GM19035 (cell line): ENCODE data around the gene COL5A1.
"Not testable (repeated sequence)": the region's sequence is repeated elsewhere in the genome, so short reads cannot be mapped to it uniquely, and the experiment has no call there.

Experiments
- ATAC-seq: cut with Tn5 transposase; IDR thresholded peaks from one replicate; pipeline ENCODE4 v1.9.1; 2021; ENCODE audit not compliant: unreplicated experiment

The COL5A1 gene

DNA sequence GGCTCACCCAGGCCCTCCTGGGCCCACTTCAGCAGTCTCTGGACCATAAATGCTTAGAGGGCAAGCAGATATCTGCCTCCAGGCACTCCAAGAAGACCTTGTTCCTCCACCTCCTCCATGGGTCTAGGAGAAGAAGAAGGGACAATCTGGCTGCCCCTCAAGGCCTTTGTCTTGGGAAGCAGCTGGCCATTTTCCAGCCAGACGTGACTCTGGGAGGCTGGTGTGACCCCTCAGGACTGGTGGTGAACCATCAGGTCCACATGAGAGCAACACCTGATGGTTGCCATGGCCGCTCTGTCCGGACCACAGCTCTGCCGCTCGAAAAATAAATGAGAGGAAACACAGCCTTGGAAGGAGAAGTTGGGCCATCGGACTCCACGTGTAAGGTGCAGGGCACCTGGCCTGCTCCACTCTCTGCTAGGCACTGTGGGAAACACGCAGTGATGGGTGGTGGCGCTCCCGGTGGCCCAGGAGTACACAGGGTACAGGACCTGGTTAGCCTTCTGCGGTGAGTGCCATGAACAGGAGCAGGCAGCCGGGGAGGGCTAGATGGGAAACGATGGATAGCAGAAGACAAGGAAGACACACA lies 3.0 kb upstream of the COL5A1 start:
- no peak for ATAC-seq

- no peak for ATAC-seq
Measured at GRCh38 chr9:134639994-134640393, 1.6 kb upstream of the COL5A1 start.

DNA sequence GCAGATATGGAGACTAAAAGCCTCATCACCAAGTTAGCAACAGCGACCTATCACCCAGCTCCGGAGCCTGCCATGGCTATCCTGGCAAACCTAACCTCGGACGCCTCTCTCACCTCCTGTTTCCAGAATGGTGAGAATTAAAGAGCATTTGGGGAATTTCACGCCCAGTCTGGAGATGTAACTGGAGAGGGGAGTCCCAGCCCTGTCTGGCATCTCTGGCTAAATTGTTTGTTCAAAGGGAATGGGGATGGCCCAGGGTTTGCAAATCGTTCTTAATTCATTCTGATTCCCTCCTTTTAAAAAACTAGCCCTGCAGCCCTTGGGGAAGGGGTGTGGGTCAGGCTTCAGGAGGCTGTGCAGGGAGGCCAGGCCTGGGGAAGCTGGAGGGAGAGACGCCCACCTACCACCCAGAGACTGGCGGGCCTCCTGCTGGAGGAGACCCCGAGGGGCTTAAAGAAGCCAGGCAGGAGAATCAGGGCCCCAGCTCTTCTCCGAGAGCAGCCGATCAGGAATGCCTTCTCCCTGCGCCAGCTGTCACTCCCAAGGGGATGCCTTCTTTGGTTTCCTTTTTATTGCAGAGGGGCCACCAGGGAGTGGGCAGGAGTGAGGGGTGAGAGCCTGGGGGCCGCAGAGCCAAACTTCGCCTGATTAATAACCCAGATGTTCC lies 964 bp upstream of the COL5A1 start:
- no peak for ATAC-seq

GRCh38 chr9:134641990-134642384 lies 384 bp downstream of the COL5A1 start:
- ATAC-seq: no peak

- no peak for ATAC-seq
Measured at GRCh38 chr9:134642385-134643181, 980 bp downstream of the COL5A1 start.

DNA sequence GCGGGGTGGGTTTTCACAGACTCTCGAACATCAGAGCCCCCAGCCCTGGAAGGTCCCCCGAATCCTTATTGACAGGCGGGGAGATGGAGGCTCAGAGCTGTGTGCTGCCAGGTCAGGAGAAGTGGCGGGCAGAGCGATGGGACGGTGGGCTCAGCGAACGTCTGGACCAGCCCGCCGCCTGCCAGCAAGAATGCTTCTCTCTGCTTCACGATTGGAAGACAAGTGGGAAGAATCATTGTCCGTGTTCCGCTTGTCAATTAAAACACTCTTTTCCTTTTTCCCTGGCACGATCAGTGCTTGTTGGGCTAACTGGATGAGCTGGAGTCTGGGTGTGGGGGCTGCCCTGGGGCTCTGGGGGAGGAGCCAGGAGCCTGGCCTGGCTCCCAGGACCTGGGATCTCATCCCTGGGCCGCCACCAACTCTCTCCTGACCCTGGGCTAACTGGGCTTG lies 1.6 kb downstream of the COL5A1 start:
- ATAC-seq: no peak

- ATAC-seq: not testable (repeated sequence)
Measured at GRCh38 chr9:134644401-134644724, 2.8 kb downstream of the COL5A1 start.

- no peak for ATAC-seq
Measured at GRCh38 chr9:134644725-134645606, 3.4 kb downstream of the COL5A1 start.

GRCh38 chr9:134645607-134646365 lies 4.2 kb downstream of the COL5A1 start:
- no peak for ATAC-seq

DNA sequence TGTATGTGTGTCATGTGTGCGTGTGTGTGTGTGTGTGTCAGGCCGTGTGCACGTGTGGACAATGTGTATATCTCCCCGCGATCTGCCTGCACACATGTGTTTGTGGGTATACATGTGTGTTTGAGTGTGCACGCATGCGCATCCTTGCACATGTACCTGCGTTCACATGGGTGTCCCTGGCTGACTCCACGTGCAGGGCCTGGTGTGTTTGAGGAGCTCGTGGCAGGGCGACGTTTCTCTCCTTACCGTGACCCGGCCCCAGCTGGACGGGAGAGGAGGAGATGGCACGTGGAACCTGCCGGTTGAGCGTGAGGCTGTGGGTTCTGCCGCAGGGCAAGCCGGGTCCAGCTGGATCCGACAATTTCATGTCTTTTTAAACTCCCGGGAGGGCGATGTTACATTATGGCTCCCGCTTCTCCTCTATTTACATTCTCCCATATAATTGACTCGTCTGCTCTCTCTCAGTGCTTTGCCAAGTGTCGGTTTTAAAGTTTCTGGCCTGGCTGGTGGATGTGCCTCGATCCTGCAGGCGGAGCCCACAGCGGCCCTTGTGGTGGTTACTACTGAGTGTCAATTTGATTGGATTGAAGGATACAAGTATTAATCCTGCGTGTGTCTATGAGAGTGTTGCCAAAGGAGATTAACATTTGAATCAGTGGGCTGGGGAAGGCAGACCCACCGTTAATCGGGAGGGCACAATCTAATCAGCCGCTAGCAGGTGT lies 5.9 kb downstream of the COL5A1 start:
- no peak for ATAC-seq

- no peak for ATAC-seq
Measured at GRCh38 chr9:134648701-134649530, 7.3 kb downstream of the COL5A1 start.

DNA sequence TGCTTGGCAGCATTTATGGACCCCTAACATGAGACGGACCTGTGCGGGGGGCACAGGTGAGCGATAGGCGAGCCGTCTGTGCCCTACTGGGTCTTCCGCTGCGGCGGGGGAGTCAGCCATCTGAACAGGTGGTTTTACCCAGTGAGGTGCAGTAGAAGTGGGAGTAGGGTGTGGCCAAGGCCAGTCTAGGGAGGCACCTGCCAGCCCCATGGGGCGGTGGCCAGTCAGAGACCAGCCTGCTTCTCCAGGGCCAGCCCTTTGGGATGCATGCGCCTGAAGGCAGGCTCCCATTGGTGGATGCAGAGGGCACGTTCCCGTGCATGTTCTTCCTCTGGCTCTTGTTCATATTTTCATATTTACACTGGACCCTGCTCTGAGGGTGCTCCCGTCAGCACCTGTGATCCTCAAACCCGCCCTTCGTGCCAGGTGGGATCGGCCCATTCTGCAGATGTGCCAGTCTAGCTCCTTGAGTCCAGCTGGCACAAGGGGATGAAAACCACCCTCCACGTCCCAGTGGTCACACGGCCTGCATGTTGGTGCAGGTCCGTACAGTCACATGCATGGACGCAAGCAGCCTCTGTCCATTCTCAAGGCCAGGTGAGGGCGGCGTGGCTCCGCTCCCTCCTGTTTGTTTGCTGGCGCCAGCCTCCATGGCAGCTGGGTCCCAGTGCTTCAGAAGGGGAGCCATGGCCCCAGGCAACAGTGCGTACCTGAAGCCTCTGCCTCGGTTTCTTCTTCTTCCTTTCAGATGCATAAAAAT lies 9.0 kb downstream of the COL5A1 start:
- no peak for ATAC-seq

DNA sequence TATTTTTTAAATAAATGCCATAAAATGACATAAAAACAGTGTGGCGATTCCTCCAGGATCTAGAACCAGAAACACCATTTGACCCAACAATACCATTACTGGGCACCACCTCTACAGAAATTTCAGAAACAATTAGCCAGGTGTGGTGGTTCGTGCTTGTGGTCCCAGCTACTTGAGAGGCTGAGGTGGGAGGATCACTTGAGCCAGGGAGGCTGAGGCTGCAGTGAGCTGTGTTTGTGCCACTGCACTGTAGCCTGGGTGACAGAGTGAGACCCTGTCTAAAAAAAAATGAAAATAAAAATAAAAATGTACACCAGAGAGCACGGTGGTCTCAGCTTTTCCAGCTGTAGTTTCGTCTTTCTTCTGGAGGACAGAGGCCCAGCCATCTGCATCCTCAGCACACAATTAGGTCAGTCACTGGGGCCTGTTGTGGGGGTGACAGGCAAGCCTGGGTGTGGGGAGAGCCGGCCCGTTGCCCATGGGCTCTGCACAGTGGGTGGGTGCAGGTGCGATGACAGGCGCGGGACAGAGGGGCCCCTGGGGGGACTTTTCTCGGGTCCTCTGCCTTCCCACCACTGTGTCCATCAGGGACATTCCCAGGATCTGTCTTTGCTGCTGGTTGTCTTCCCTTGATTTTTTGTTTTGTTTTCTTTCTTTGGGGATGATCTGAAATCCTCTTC lies 9.8 kb downstream of the COL5A1 start:
- ATAC-seq: no peak

DNA sequence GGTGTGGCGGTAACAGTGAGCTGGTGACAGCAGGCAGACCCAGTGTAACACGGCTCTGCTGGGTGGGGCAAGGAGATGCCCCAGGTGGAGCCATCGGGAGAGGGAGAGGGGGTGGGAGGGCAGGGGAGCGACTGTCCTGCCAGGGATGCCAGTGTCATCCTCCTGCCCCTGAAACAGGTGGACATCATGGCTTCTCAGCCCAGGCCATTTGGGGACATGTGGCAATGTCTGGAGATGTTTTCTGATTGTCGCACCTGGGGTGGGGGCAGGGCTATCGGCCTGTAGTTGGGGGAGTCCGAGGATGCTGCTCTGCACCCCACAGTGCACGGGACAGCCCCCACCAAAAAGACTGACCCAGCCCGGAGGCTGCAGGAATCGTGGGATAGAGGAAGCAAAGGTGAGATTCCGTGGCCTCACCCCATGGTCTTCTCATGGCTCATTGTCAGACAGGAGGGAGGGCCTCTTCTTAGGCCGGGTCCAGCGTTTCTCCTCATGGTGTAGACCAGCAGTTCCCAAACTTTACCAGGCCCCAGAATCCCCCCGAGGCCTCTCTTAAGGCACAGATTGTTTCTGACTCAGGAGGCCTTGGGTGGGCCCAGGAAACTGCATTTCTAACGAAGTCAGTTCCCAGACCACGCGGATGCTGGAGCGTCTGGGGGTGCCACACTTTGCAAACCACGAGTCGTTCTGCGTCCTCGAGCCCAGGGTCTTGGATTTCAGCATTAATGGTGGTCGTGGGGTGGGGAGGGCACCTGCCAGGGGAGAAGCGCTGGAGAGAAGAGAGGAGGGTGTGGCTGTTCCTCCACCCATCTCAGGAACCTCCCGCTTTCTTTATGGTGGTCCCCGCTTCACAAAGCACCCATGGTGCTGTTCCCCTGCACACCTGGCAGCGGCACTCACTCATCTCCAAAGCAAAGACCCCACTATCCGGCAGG lies 11.0 kb downstream of the COL5A1 start:
- no peak for ATAC-seq

GRCh38 chr9:134653259-134654009 lies 11.8 kb downstream of the COL5A1 start:
- ATAC-seq: no peak

DNA sequence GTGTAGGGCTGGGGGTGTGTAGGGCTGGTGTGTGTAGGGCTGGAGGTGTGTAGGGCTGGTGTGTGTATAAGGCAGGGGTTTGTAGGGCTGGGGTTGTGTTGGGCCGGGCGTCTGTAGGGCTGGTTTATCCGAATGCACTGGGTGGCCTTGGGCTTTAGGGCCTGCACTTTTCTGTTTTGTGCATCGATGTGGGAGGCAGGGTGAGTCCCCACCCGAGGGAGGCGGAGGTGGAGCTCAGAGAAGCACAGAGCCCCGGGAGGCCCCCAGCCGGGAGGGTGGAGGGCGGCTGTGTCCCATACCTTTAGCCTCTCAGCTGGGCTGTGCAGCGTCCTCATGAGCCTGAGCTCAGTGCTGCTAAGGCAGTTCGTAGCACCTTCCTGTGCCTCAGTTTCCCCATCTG lies 13.5 kb downstream of the COL5A1 start:
- no peak for ATAC-seq
